A673 (cell line): ENCODE measurements around the gene PDE6C.

Source experiments
- CTCF ChIP-seq: fragments of 300-800, 200-600 bp; sonication (generic); conservative IDR thresholded peaks from 2 replicates; pipeline ENCODE4 v1.5.1; 2017; ENCODE audit warnings: low read depth, mild to moderate bottlenecking, antibody characterized with exemption, low read length, moderate library complexity, mixed read lengths
- EZH2 ChIP-seq: fragments of 200-600 bp; sonication (generic); IDR thresholded peaks from 2 replicates; pipeline ENCODE4 v1.6.1; 2017; ENCODE audit warnings: borderline replicate concordance, low read depth, mild to moderate bottlenecking, mixed read lengths, antibody characterized with exemption, low read length; ENCODE audit not compliant: poor library complexity, severe bottlenecking

GRCh38 chr10:93614101-93614825 lies 1.9 kb downstream of the PDE6C start:
- TF ChIP-seq EZH2 (no peak), CTCF (no peak)
